ENCODE measurements around the gene ROR2.

The ROR2 gene

GRCh38 chr9:91690540-91691249 lies 259.3 kb downstream of the ROR2 start:
- Mint-ChIP-seq H3K36me3 (no peaks in the 10 kb centered on the region), H3K4me1 (peaks cover under 1% of the 10 kb centered on the region), H3K9me3 (peaks cover 4% of the 10 kb centered on the region), H3K27me3 (peaks cover 8% of the 10 kb centered on the region), H3K27ac (no peak overlapping the region), H3K4me3 (no peak overlapping the region)
- ATAC-seq: no peak

GRCh38 chr9:91689006-91689405 lies 261.0 kb downstream of the ROR2 start:
- Mint-ChIP-seq H3K36me3 (no peaks in the 10 kb centered on the region), H3K4me3 (no peak overlapping the region), H3K27ac (no peak overlapping the region), H3K27me3 (peaks cover 8% of the 10 kb centered on the region), H3K4me1 (no peaks in the 10 kb centered on the region), H3K9me3 (no peaks in the 10 kb centered on the region)
- no peak for ATAC-seq

GRCh38 chr9:91683269-91683668 lies 266.8 kb downstream of the ROR2 start:
- no peak overlapping the region for H3K27ac Mint-ChIP-seq
- H3K27me3 Mint-ChIP-seq: peaks cover 27% of the 10 kb centered on the region
- ATAC-seq: no peak
- no peaks in the 10 kb centered on the region for H3K36me3 Mint-ChIP-seq
- H3K9me3 Mint-ChIP-seq: no peaks in the 10 kb centered on the region
- peaks cover 6% of the 10 kb centered on the region for H3K4me1 Mint-ChIP-seq
- no peak overlapping the region for H3K4me3 Mint-ChIP-seq

GRCh38 chr9:91682806-91683205 lies 267.2 kb downstream of the ROR2 start:
- no peaks in the 10 kb centered on the region for H3K36me3 Mint-ChIP-seq
- H3K4me1 Mint-ChIP-seq: peaks cover 6% of the 10 kb centered on the region
- H3K27ac Mint-ChIP-seq: no peak overlapping the region
- ATAC-seq: no peak
- peaks cover 27% of the 10 kb centered on the region for H3K27me3 Mint-ChIP-seq
- H3K9me3 Mint-ChIP-seq: no peaks in the 10 kb centered on the region
- H3K4me3 Mint-ChIP-seq: no peak overlapping the region

- peak overlapping the region; percentile 62 for H3K27ac Mint-ChIP-seq
Observed at GRCh38 chr9:91681461-91682305, 268.3 kb downstream of the ROR2 start.

GRCh38 chr9:91680998-91681397 lies 269.0 kb downstream of the ROR2 start:
- no peak for ATAC-seq
- Mint-ChIP-seq H3K9me3 (no peaks in the 10 kb centered on the region), H3K36me3 (no peaks in the 10 kb centered on the region), H3K4me3 (no peak overlapping the region), H3K27me3 (peaks cover 30% of the 10 kb centered on the region), H3K4me1 (peaks cover 9% of the 10 kb centered on the region), H3K27ac (peak overlapping the region; percentile 62)

More at GRCh38 chr9:91681461-91682305, 268.3 kb downstream of the ROR2 start:
- H3K4me1 Mint-ChIP-seq: peaks cover 6% of the 10 kb centered on the region
- peaks cover 27% of the 10 kb centered on the region for H3K27me3 Mint-ChIP-seq
- no peaks in the 10 kb centered on the region for H3K9me3 Mint-ChIP-seq
- H3K36me3 Mint-ChIP-seq: no peaks in the 10 kb centered on the region
- H3K4me3 Mint-ChIP-seq: peak overlapping the region; percentile 70
- ATAC-seq: peak; percentile 88

GRCh38 chr9:91680106-91680505 lies 269.9 kb downstream of the ROR2 start:
- no peak overlapping the region for H3K4me3 Mint-ChIP-seq

GRCh38 chr9:91678807-91679580 lies 271.0 kb downstream of the ROR2 start:
- no peak overlapping the region for H3K27ac Mint-ChIP-seq

More at GRCh38 chr9:91680106-91680505, 269.9 kb downstream of the ROR2 start:
- Mint-ChIP-seq H3K27me3 (peaks cover 39% of the 10 kb centered on the region), H3K9me3 (no peaks in the 10 kb centered on the region), H3K4me1 (peaks cover 14% of the 10 kb centered on the region), H3K36me3 (no peaks in the 10 kb centered on the region), H3K27ac (no peak overlapping the region)
- ATAC-seq: no peak

GRCh38 chr9:91677822-91678436 lies 272.1 kb downstream of the ROR2 start:
- Mint-ChIP-seq H3K4me3 (no peak overlapping the region), H3K4me1 (peaks cover 14% of the 10 kb centered on the region), H3K27ac (no peak overlapping the region), H3K9me3 (no peaks in the 10 kb centered on the region), H3K27me3 (peaks cover 53% of the 10 kb centered on the region), H3K36me3 (no peaks in the 10 kb centered on the region)
- ATAC-seq: no peak

More at GRCh38 chr9:91678807-91679580, 271.0 kb downstream of the ROR2 start:
- H3K4me3 Mint-ChIP-seq: no peak overlapping the region
- no peaks in the 10 kb centered on the region for H3K36me3 Mint-ChIP-seq
- no peaks in the 10 kb centered on the region for H3K9me3 Mint-ChIP-seq
- peaks cover 44% of the 10 kb centered on the region for H3K27me3 Mint-ChIP-seq
- H3K4me1 Mint-ChIP-seq: peaks cover 14% of the 10 kb centered on the region
- ATAC-seq: no peak

GRCh38 chr9:91677331-91677730 lies 272.7 kb downstream of the ROR2 start:
- Mint-ChIP-seq H3K9me3 (no peaks in the 10 kb centered on the region), H3K4me1 (peaks cover 14% of the 10 kb centered on the region), H3K4me3 (no peak overlapping the region)

GRCh38 chr9:91676046-91676445 lies 274.0 kb downstream of the ROR2 start:
- Mint-ChIP-seq H3K36me3 (no peaks in the 10 kb centered on the region), H3K4me3 (no peak overlapping the region), H3K9me3 (peaks cover 9% of the 10 kb centered on the region), H3K27ac (no peak overlapping the region), H3K27me3 (peaks cover 59% of the 10 kb centered on the region), H3K4me1 (peaks cover 8% of the 10 kb centered on the region)
- ATAC-seq: peak; percentile 86

More at GRCh38 chr9:91677331-91677730, 272.7 kb downstream of the ROR2 start:
- H3K27ac Mint-ChIP-seq: no peak overlapping the region
- H3K27me3 Mint-ChIP-seq: peaks cover 56% of the 10 kb centered on the region
- ATAC-seq: no peak
- H3K36me3 Mint-ChIP-seq: no peaks in the 10 kb centered on the region

GRCh38 chr9:91664663-91665062 lies 285.4 kb downstream of the ROR2 start:
- no peak for ATAC-seq
- Mint-ChIP-seq H3K4me3 (no peak overlapping the region), H3K4me1 (no peaks in the 10 kb centered on the region), H3K36me3 (no peaks in the 10 kb centered on the region), H3K9me3 (no peaks in the 10 kb centered on the region), H3K27me3 (peaks cover 9% of the 10 kb centered on the region), H3K27ac (no peak overlapping the region)

- H3K27me3 Mint-ChIP-seq: peaks cover 11% of the 10 kb centered on the region
- H3K36me3 Mint-ChIP-seq: no peaks in the 10 kb centered on the region
- H3K27ac Mint-ChIP-seq: no peak overlapping the region
- H3K4me3 Mint-ChIP-seq: no peak overlapping the region
- H3K4me1 Mint-ChIP-seq: no peaks in the 10 kb centered on the region
- H3K9me3 Mint-ChIP-seq: no peaks in the 10 kb centered on the region
- no peak for ATAC-seq
Observed at GRCh38 chr9:91663858-91664257, 286.2 kb downstream of the ROR2 start.

- Mint-ChIP-seq H3K9me3 (no peaks in the 10 kb centered on the region), H3K27ac (no peak overlapping the region), H3K27me3 (peaks cover 35% of the 10 kb centered on the region), H3K4me1 (peaks cover 7% of the 10 kb centered on the region), H3K4me3 (no peak overlapping the region), H3K36me3 (no peaks in the 10 kb centered on the region)
- ATAC-seq: no peak
Observed at GRCh38 chr9:91661451-91661850, 288.6 kb downstream of the ROR2 start.

GRCh38 chr9:91660521-91660920 lies 289.5 kb downstream of the ROR2 start:
- no peak for ATAC-seq
- Mint-ChIP-seq H3K4me3 (no peak overlapping the region), H3K9me3 (no peaks in the 10 kb centered on the region), H3K4me1 (peaks cover 7% of the 10 kb centered on the region), H3K36me3 (no peaks in the 10 kb centered on the region), H3K27me3 (peaks cover 44% of the 10 kb centered on the region), H3K27ac (no peak overlapping the region)

Measured in stimulated activated memory B cell treated with anti-CD40 and anti-IgM and Interleukin-4, amounts not matched to agents 10 μg/mL and 1 μg/mL and 100 μg/mL, for 72 hours (primary cell).